SU-DHL-6 (cell line): Measurements from ENCODE around the gene DYNLRB1.

Source experiments
- CTCF ChIP-seq: fragments of 200-600 bp; sonication (generic); IDR thresholded peaks from one replicate; pipeline ENCODE4 v1.5.1; 2017; ENCODE audit warnings: antibody characterized with exemption, mild to moderate bottlenecking, low read length, moderate library complexity; ENCODE audit not compliant: insufficient read depth, poor library complexity, severe bottlenecking
- EZH2phosphoT487 ChIP-seq: fragments of 200-600 bp; sonication (generic), shearing (Covaris generic); conservative IDR thresholded peaks from 2 replicates; pipeline ENCODE4 v1.6.1; 2018; ENCODE audit warnings: mild to moderate bottlenecking, antibody characterized with exemption, low read length, moderate library complexity, mixed read lengths

GRCh38 chr20:34525709-34526416, 9.6 kb downstream of the DYNLRB1 start:
- TF ChIP-seq CTCF = no peak
- TF ChIP-seq EZH2phosphoT487 = no peak
